Measurements from ENCODE around the gene RASEF. TPM values are rescaled to one million over a fixed set of nuclear protein-coding genes. Genes with fewer than 3 reads are reported as not detected.

Gene RASEF
- total and polyA plus RNA-seq, 2 of the 4 experiments (the other 2 are of a cell fraction) = under 0.01 to 0.05 TPM

DNA sequence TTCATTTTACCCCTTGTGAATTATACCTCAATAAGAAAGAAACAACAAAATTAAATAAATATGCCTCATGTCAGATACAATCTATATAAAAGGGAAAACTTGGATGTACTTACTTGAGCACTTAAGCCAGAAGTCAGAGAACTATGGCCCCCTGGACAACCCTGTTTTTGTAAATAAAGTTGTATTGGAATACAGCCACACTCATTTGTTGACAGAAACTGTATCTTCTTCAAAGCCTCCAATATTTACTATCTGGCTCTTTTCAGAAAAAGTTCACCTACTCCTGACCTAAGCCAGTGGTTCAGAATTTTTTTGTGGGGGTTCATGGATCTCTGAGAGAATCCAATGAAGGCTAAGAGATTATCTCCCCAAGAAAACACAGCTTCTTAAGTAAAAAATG lies 45.3 kb upstream of the RASEF start:
- no TSS peak for BruUV-seq (replicated peaks)
- no peak overlapping the region for H4K91ac ChIP-seq (ENCODE audit: insufficient read depth, low read depth, low read length)

More for the DNA sequence above, 45.3 kb upstream of the RASEF start:
- Histone ChIP-seq H3K79me1 (ENCODE audit: low read depth in 1 of 2, low read length in 2 of 2) (no peaks in the 10 kb centered on the region), H3K27ac (ENCODE audit: insufficient read depth, low read length) (no peak overlapping the region), H3K4me3 (ENCODE audit: insufficient read depth, low read depth, low read length) (no peak overlapping the region), H3K4me1 (ENCODE audit: control insufficient read depth, insufficient read depth, low read length) (no peaks in the 10 kb centered on the region), H3K9ac (ENCODE audit: low read depth, low read length) (no peak overlapping the region), H3K4me2 (ENCODE audit: low read depth, low read length) (no peak overlapping the region), H3K36me3 (ENCODE audit: control insufficient read depth, insufficient read depth, low read length) (no peaks in the 10 kb centered on the region), H2AFZ (replicated peaks; ENCODE audit: low read length, poor library complexity) (no peak overlapping the region), H2AK9ac (replicated peaks; ENCODE audit: low read depth, low read length, poor library complexity) (no peak overlapping the region), H2BK120ac (ENCODE audit: low read depth, low read length) (no peak overlapping the region), H2BK20ac (ENCODE audit: low read depth, low read length) (no peak overlapping the region), H2AK5ac (ENCODE audit: low read depth, low read length) (no peak overlapping the region), H2BK5ac (ENCODE audit: low read depth, low read length, poor library complexity, severe bottlenecking) (no peak overlapping the region), H4K8ac (ENCODE audit: low read depth in 2 of 2, low read length in 2 of 2) (no peak overlapping the region), H3K56ac (ENCODE audit: extremely low read depth, insufficient read depth, low read length) (no peak overlapping the region), H4K5ac (ENCODE audit: low read depth, low read length) (no peak overlapping the region), H3K18ac (ENCODE audit: low read depth, low read length) (no peak overlapping the region), H3K9me1 (ENCODE audit: insufficient read depth, low read length) (no peaks in the 10 kb centered on the region), H3K9me3 (ENCODE audit: control insufficient read depth, insufficient read depth, low read length) (no peaks in the 10 kb centered on the region), H3K14ac (replicated peaks; ENCODE audit: low read depth, low read length) (no peak overlapping the region), H2BK15ac (ENCODE audit: low read depth, low read length) (no peak overlapping the region), H3K23ac (ENCODE audit: low read depth, low read length) (no peak overlapping the region), H3K27me3 (ENCODE audit: control insufficient read depth, insufficient read depth, low read length) (no peaks in the 10 kb centered on the region), H3K4ac (ENCODE audit: low read depth, low read length) (no peak overlapping the region), H4K20me1 (ENCODE audit: insufficient read depth, low read length) (no peaks in the 10 kb centered on the region)
- ATAC-seq (ENCODE audit: low read depth) (no peak), DNase-seq (no peak)
- dilution Hi-C loops (cut with HindIII; ENCODE audit: low sequenced_read_pairs, unreplicated experiment) = no loop called here
- TF ChIP-seq MXI1 (IDR thresholded peaks at IDR 0.05; ENCODE audit: borderline replicate concordance, low read depth, low read length) (no peak), RCOR1 (IDR thresholded peaks at IDR 0.05; ENCODE audit: insufficient replicate concordance, low read length) (no peak), POLR2A (IDR thresholded peaks at IDR 0.05; ENCODE audit: low read depth, low read length) (no peak), CHD1 (IDR thresholded peaks at IDR 0.05; ENCODE audit: low read depth, low read length) (no peak), MAFK (IDR thresholded peaks at IDR 0.05; ENCODE audit: low read depth, low read length) (no peak), MAZ (IDR thresholded peaks at IDR 0.05; ENCODE audit: borderline replicate concordance, low read depth, low read length) (no peak), RAD21 (IDR thresholded peaks at IDR 0.05; ENCODE audit: low read length) (no peak), FOS (IDR thresholded peaks at IDR 0.05; ENCODE audit: low read depth, low read length) (no peak), RFX5 (IDR thresholded peaks at IDR 0.05; ENCODE audit: low read depth, low read length) (no peak), CEBPB (IDR thresholded peaks at IDR 0.05; ENCODE audit: low read depth, low read length) (no peak), BHLHE40 (IDR thresholded peaks at IDR 0.05; ENCODE audit: low read depth, low read length) (no peak), NFE2L2 (IDR thresholded peaks at IDR 0.05; ENCODE audit: low read depth, low read length) (no peak), SMC3 (IDR thresholded peaks at IDR 0.05; ENCODE audit: low read depth, low read length) (no peak)
- TF ChIP-seq, protein P1, sequence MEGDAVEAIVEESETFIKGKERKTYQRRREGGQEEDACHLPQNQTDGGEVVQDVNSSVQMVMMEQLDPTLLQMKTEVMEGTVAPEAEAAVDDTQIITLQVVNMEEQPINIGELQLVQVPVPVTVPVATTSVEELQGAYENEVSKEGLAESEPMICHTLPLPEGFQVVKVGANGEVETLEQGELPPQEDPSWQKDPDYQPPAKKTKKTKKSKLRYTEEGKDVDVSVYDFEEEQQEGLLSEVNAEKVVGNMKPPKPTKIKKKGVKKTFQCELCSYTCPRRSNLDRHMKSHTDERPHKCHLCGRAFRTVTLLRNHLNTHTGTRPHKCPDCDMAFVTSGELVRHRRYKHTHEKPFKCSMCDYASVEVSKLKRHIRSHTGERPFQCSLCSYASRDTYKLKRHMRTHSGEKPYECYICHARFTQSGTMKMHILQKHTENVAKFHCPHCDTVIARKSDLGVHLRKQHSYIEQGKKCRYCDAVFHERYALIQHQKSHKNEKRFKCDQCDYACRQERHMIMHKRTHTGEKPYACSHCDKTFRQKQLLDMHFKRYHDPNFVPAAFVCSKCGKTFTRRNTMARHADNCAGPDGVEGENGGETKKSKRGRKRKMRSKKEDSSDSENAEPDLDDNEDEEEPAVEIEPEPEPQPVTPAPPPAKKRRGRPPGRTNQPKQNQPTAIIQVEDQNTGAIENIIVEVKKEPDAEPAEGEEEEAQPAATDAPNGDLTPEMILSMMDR (conservative IDR thresholded peaks at IDR 0.05; ENCODE audit: low read depth, low read length) = no peak
- TF ChIP-seq, protein P2, sequence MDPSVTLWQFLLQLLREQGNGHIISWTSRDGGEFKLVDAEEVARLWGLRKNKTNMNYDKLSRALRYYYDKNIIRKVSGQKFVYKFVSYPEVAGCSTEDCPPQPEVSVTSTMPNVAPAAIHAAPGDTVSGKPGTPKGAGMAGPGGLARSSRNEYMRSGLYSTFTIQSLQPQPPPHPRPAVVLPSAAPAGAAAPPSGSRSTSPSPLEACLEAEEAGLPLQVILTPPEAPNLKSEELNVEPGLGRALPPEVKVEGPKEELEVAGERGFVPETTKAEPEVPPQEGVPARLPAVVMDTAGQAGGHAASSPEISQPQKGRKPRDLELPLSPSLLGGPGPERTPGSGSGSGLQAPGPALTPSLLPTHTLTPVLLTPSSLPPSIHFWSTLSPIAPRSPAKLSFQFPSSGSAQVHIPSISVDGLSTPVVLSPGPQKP (IDR thresholded peaks at IDR 0.05; ENCODE audit: borderline replicate concordance, low read depth, low read length) = no peak
- TF ChIP-seq, protein P3, sequence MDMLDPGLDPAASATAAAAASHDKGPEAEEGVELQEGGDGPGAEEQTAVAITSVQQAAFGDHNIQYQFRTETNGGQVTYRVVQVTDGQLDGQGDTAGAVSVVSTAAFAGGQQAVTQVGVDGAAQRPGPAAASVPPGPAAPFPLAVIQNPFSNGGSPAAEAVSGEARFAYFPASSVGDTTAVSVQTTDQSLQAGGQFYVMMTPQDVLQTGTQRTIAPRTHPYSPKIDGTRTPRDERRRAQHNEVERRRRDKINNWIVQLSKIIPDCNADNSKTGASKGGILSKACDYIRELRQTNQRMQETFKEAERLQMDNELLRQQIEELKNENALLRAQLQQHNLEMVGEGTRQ (IDR thresholded peaks at IDR 0.05; ENCODE audit: low read depth, low read length) = no peak
- CTCF ChIA-PET = no interaction called here
- in situ Hi-C loops (cut with MboI; ENCODE audit: low sequenced_read_pairs) = no loop called here
- intact Hi-C loops (cut with micrococcal nuclease) = no loop called here
- POLR2A ChIA-PET (ENCODE audit: unreplicated experiment) = no interaction called here
